OCI-M2 (cell line): ENCODE measurements around the gene HS3ST1.

ENCODE experiments used
- DNase-seq: peaks from one replicate; lab custom pipeline; 2025; ENCODE audit not compliant: unreplicated experiment; lab: John Stamatoyannopoulos, UW

The HS3ST1 gene

DNA sequence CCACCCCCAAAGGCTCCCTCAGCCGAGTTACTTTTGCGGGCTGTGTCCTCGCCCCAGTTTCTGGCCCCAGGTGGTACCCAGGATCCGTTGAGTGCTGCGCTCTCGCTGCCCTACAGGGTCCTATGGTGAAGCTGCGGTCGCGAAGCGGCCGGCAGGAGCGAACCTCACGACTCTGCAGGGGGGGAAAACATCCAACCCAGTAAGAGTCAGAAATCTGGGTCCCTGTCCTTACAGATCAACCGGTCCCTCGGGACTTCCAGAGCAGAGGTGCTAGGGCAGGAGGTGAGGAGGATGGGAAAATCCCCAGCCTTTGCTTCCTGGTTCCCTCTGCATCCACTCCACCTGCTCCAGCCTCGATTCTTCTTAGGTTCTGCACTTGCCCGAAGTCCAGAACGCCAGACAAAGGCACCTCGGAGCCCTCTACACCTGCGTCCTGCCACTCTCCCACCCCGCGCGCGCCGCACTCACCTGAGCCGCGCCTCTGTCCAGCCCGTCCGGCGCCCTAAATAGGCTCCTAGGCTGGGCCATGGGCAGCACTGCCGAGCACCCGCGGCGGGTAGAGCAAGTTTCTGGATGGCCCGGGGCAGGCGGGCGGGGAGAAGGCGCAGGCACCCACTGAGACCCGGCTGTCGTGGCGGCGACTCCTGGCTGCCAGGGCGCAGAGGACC lies at the start of gene HS3ST1:
Gene HS3ST1, minus strand, starts transcription at position 664 of the 668 bp plus-strand sequence. CDS start 28,889 bp downstream, outside the sequence.
- no peak for DNase-seq

DNA sequence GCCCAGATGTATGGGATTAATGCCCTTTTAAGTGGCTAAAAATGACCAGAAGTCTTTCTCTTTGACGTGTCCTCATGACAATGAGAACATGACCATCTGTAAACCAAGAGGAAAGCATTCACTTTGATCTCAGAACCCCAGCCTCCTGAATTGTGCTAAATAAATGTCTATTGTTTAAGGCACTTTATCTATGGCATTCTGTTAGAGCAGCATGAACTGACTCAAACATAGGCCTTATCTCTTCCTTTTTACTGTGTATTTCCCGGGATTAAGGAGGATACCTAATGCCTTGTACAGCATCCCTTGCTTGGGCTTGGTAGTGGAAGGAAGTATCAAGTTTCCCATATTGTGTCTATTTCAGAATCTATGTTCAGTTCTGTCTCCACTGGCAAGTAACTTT lies 47.2 kb upstream of the HS3ST1 start:
- DNase-seq = no peak

DNA sequence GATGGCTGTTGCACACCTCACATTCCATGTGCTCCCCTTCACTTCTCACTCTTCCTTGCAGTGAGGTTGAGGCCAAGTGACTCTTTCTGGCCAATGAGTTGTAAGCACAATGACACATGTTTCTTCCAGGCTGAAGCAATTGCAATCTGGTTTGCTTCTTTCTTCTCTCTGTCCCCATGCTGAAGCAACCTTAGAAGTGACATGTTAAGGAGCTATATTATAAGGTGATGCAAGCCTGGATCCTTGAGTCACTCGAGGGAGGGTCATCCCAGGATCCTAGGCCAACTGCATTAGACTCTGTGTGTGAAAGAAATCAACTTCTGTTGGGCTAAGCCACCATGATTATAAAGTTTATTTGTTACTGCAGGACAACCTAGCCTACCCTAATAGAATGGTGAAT lies 45.5 kb upstream of the HS3ST1 start:
- no peak for DNase-seq

DNA sequence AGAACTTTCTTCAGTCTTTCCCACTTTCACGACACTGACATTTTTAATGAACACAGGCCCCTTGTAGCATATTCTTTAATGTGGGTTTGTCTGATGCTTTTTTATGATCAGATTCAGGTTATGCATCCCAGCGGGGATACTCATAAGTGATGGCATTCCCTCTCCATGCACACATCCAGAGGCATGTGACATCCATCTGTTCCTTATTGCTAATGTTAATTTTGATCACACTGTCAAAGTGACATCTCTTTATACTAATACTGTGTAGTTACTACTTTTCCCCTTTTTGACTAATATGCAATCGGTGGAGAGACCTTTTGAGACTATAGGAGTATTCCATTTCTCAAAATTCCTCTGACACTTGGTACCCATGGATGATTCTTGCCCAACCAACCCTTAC lies 43.8 kb upstream of the HS3ST1 start:
- DNase-seq = no peak

DNA sequence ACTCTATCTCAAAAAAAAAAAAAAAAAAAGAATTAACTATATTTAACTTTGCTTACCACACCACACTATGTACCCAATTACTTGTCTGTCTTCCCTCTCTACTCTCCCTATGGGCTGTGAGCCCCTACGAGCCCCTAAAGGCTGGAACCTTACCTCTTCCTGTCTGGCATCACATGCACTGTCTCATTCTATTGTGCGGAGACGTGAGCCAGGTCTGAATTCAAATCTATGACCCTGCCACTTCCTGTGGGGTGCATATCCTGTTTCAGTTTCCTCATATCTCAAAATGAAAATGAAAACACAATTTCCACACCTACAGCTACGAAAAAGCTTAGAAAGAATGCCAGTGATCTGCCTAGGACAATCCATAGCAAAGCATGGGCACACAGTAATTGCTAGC lies 42.9 kb upstream of the HS3ST1 start:
- DNase-seq = no peak

DNA sequence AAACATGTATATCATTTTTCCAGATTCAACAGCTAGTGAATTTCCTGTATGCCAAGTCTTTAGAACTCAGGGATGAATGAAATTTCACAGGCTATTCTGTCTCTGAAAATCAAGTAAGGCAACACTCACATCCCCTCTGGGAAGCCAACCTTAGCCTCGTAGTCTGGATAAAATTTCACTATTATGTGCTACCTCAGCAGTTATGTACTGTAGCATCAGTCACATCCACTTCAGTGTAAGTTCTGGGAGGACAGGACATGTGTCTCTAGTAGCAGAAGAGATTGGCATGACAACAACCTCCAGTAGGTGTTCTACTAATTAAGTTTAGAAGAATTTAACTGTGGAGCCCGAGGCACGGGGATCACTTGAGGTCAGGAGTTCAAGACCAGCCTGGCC lies 42.4 kb upstream of the HS3ST1 start:
- DNase-seq = no peak

DNA sequence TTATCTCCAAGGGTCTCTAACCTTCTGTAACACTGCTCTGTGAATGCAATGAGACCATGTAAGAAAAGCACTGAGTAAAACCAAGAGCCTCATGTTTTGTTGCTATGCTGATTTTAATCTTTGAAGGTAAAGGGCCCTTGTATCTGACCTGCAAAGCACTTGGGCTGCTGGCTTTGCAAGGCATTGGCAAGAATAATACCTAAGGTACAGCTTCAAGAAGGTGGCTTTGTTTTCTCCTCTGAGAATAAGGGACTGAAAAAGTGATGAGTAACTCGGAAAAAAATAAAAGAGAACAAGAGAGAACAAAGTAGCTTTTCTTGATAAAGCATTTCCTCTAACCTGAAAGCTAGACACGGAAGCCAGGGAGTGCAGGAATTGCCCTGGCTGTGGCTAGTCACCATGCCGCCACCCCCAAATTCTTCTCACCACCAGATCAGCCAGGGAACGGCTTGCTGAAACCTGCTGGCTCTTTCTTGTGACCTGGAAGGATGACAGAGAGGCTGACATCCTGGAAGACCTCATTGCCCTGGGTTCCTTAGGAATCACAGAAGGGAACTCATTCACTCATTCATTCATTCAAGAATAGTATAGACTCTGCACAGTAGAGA lies 41.8 kb upstream of the HS3ST1 start:
- no peak for DNase-seq

DNA sequence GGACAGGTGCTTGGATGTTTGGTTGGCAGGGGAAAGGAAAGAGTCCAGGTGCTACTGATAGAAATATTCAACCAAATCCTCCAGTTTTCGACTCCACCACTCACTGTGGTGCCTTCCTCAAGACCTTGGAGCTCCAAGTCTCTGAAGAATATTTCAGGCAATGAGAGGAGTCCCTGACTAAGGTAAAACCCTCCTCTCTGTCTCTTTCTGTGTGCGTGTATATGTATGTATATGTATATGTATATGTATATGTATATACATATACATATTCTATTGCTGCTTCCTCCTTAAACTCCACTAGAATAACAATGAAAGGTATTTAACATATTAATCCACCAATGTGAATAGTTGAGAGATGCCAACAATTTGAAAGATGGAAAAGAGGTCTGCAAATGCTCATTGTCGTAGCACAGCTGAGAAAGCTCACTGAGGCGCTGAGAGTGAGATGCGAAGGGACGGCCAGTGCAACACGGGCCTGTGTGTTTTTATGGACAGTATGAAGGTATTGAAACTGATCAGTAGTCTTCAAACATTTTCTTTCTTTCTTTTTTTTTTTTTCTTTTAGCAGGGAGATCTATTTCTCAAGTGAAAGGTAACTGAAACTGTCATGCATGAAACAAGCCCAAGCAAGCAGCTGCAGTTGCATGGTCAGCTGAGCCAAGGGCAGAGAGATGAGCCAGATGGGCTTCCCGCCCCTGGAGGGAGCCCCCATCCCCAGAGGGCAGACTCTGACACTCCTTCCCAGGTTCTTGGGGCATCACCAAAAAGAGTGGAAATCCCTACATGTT lies 41.1 kb upstream of the HS3ST1 start:
- DNase-seq = no peak

DNA sequence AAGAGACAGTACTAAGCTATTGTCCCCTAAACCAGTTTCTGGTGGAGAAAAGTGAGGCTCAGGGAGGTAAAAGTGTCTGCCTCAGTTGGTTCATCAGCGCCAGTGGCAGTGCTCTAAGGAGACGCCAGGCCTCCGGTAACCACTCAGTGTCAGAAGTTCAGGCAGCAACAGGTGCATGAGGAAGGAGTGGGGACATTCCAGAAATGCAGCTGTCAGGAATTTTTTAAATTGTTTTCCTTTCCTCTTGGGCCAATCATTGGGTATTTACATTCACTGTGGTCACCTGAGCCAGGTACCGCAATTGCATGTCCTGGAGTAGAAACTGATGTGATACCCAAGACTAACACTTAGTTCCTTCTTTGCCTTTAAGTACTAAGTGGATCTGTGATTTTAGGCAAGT lies 40.2 kb upstream of the HS3ST1 start:
- no peak for DNase-seq

DNA sequence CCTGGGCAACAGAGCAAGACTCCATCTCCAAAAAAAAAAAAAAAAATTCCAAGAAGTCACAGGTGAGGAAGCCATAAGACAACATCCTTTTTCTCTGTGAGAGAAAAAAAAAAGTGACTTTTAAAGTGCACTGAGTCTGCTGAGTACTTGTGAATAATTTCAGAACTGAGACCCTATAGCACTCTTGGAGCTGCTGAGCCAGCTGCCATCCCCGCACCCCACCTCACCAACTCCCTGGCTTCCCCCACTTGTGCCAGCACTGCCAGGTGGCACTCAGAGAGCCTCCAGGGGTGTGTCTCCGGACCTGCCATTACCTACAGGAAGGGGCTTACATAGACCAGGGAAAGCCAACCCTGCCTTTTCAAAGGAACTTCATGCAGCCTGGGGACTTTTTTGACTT lies 39.2 kb upstream of the HS3ST1 start:
- DNase-seq = no peak

DNA sequence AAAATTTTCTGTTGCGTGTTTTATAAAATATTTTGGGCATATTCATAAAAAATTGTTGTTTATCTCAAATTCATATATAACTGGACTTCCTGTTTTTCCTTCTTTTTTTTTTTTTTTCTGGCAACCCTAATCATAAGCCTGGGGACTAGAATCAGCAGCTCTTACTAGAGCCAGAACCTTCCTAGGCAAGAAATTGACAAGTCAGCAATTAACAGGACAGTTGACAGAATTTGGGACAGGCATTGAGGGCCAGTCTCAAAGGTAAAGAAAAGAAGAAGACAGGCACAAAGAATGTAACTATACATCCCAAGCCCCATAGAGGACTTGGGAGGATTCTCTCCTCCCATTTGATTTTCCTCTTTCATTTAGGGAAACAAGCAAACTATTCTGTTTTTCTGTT lies 35.0 kb upstream of the HS3ST1 start:
- DNase-seq = no peak

DNA sequence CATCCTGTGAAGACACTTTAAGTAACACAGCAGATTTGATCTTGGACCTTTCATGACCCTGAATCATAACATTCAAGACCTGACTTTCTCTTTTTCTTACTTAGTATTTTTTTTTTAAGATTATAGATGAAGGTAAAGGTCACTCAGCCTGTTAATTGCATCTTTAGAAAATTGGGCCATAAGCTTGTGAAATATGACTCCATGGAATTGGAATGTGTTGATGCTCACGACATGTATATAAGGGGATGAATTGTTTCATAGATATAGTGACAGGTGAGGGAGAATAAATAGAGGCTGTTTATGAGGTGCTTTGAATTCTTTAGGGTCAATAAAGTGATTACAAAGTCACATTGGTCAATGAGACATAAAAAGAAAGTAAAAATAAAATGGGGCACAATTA lies 27.7 kb upstream of the HS3ST1 start:
- no peak for DNase-seq

DNA sequence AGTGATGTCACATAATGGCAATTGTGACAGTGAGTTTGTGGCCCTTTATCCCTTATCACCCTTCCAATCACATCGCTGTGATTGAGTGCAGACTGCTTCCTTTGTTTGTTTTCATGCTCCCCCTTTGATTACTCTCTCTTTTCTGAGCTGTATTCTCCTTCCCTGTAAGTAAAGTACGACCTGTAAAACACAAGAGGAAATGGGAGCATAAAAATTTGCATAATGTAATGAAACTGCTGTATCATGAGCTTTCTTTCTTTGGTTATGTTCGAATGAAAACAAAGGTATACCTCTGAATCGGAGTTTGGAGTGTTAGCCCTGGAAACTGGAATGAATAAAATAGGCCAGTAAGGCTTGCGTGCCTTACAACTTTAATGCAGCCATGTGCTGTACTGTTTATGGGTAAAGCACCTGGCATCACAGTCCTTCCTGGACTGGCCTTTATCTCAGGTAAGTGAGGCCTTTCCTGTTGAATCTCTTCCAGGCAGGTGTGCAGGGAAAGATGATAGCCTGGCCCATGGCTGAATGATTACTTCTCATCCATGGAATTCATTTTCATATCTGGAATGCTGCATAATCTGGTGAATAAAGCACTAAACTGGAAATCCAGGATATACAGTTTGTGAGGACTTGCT lies 26.6 kb upstream of the HS3ST1 start:
- no peak for DNase-seq

DNA sequence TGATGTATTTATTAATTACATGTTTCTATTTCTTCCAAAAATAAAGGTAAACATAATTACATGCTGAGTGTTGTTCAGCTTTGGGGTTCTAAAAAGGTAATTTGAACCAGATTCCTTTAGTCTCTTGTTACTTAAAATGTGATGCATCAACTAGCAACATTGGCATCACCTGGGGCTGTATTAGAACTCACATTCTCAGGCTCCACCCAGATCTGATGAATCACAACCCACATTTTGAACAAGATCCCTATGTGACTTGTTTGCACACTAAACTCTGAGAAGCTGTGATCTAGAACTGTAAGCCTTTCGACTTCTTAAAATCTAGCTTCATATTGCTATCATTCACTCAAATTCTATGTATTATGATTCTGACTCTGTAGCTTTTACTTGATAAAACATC lies 23.0 kb upstream of the HS3ST1 start:
- DNase-seq = no peak

DNA sequence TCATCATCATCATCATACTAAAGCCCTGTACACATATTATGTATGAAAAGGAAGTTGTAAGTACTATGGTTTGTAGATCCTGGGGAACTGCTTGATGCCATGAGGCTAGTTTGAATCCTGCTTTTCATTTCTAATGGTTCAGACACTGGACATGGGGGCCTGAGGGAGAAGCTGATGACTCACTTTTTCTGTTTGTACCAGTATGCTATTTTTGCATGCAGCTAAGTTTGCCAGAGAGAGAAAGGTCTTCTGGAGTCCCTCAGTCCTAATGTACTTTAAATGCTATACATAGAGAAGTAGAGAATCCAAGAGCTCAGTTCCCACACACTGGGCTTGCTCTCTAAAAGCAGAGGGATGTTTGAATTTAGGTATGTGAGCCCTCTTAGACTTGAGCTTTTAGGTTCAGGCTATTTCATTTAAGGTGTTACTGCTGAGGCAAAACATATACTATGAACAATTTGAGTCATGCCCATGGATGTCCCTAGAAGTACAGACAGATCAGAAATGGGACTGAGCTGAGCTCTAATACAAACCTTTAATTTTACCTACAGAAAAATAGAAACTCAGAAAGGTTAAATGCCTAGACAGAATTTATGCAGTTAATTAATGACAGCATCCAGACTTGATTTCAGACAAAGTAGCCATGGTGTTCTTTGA lies 17.6 kb upstream of the HS3ST1 start:
- DNase-seq = no peak

DNA sequence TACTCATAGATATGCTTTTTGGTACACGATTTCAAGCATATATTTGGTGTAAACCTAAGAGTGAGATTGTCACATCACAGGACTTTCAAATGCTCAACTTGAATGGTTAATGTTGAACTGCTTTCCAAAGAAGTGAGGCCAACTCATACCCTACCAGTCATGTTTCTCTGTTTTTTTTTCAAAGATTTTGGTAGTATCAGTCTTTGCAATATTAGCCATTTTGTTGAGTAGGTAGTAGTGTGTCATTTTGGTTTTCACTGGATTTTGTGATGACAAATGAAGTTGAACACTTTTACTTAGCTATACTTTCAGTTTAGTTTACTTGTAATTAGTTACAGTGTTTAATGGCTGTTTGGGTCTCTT lies 12.5 kb upstream of the HS3ST1 start:
- DNase-seq = no peak

DNA sequence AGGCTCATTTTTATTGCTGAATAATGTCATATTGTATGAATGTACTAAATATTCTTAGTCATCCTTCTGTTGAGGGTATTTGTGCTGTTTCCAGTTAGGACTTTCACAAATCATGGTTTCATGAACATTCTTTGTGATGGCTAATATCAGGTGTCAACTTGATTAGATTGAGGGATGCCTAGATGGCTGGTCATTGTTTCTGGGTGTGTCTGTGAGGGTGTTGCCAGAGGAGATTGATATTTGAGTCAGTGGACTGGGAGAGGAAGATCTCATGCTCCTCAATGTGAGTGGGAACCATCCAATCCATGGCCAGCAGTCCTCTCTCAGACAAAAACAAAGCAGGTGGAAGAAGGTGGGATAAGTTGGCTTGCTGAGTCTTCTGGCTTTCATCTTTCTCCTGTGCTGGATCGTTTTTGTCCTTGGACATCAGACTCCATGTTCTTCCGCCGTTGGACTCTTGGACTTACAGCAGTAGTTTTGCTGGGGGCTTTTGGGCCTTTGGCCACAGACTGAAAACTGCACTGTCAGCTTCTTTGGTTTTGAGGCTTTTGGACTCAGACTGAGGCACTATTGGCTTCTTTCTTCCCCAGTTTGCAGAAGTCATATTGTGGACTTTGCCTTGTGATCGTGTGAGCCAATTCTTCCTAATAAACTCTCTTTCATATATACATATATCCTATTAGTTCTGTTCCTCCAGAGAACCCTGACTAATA lies 11.9 kb upstream of the HS3ST1 start:
- DNase-seq = no peak

DNA sequence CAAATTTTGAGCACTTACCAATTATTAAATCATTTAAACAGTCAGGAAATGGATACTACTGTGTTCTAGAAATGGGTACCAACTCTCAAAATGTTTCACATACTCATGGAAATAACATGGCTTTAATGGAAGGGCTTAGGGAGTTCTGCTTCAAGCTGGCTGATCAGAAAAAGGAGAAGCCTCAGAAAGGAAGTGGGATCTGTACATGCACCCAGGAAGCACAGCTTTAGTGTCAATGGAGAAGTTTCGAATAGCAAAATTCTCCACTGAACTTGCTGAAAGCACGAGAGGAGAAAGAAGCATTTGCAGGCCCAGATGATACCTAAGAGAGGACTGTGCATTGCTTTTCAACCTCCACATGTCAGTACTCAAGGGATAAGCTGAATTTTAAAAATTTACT lies 11.1 kb upstream of the HS3ST1 start:
- DNase-seq = no peak

DNA sequence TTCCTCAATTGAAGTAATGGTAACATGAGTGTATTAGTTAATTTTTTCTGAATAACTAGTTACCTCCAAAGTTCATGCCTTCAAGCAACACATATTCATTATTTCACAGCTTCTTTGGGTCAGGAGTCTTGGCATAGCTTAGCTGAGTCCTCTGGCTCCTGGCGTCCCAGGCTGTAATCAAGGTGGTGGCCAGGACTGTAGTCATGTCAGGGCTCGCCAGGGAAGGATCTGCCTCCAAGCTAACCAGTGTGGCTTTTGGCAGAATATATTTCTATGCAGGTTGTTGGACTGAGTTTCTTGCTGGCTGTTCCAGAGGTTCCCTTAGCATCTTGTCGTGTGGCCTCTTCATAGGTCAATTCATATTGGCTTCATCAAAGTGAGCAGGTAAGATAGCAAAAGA lies 10.0 kb upstream of the HS3ST1 start:
- DNase-seq = no peak

DNA sequence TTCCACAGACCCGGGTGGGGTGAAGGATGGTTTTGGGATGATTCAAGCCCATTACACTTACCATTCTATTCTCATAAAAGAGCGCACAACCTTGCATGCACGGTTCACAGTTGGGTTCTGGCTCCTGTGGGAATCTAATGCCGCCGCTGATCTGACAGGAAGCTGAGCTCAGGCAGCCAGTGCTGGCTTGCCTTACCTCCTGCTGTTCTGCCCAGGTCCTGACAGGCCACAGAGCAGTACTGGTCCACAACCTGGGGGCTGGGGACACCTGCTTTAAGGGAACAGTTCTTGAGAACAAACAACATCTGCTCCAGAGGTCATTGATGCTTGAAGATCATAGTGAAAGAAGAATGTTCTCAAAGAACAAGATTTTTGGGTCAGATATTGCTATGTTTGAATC lies 8.0 kb upstream of the HS3ST1 start:
- DNase-seq = no peak

DNA sequence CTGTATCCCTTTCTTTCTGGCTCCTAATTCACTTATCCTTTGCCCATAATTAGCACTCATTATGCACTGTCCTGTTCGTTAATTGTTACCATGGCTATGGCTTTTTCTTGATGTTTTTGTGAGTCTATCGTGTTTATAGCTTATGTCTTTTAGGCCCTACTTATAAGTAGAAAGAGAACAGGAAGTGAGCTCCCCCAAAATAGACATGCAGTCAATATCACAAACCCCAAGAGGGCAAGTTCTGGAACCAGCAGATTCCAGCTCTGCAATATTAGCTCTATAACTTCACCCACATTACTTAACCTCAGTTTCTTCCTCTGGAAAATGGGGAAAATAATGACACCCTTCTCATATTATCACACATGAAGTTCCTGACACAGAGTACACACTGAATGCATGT lies 7.4 kb upstream of the HS3ST1 start:
- DNase-seq = no peak
